NT2/D1 (cell line): ENCODE measurements around the gene SETD7.

Experiments used
- SUZ12 ChIP-seq: IDR thresholded peaks from 2 replicates; pipeline ENCODE4 v1.6.1; 2011; ENCODE audit not compliant: insufficient read length, insufficient read depth; ENCODE audit errors: extremely low read depth
- YY1 ChIP-seq: IDR thresholded peaks from 2 replicates; pipeline ENCODE4 v1.6.1; 2011; ENCODE audit not compliant: insufficient read length, insufficient read depth

DNA sequence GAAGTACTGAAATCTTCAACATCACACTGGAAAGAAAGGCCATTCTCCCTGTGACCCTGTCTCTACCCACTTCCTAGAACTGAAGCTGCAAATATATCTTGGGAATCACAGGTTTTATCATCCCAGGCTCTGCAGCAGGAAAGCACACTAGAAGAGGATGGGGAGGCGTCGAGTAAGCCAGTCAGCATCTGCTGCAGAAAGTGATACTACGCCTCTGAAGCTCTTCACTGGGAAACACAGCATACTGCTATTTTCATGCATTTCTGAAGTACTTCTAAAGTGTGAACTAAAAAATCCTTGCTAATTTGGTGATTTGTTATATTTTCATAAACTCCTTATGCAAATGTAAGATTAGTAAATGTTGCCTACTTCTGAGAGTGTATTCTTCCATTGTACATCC lies 73.0 kb downstream of the SETD7 start:
- no peak for TF ChIP-seq YY1
- no peak for TF ChIP-seq SUZ12
